ENCODE data around the gene ABCG5.

ABCG5 gene

GRCh38 chr2:43777306-43777926 is 61.2 kb downstream of the ABCG5 start:
- Histone ChIP-seq H3K27ac (ENCODE audit: low read length) (no peak overlapping the region), H3K9me2 (replicated peaks; ENCODE audit: insufficient read depth, low read length) (no peaks in the 10 kb centered on the region), H3K36me3 (replicated peaks; ENCODE audit: insufficient read depth, low read length) (no peaks in the 10 kb centered on the region), H3F3A (ENCODE audit: insufficient read depth, low read length) (no peaks in the 10 kb centered on the region), H3K9ac (ENCODE audit: low read length) (no peak overlapping the region), H3K27me3 (replicated peaks; ENCODE audit: insufficient read depth, low read length) (no peaks in the 10 kb centered on the region), H2AFZ (ENCODE audit: low read length) (no peak overlapping the region), H4K20me1 (ENCODE audit: insufficient read depth, low read length) (no peaks in the 10 kb centered on the region), H3K4me3 (ENCODE audit: low read length) (no peak overlapping the region), H3K4me1 (ENCODE audit: low read length) (no peaks in the 10 kb centered on the region), H3K9me3 (replicated peaks; ENCODE audit: insufficient read depth, low read length) (no peaks in the 10 kb centered on the region), H3K79me2 (ENCODE audit: low read length) (no peaks in the 10 kb centered on the region), H3K4me2 (ENCODE audit: low read depth, low read length) (no peak overlapping the region)
- TF ChIP-seq CTCF (IDR thresholded peaks at IDR 0.05; ENCODE audit: low read length) (no peak), EZH2phosphoT487 (IDR thresholded peaks at IDR 0.05; ENCODE audit: low read length) (no peak)
- no peak for DNase-seq

- Histone ChIP-seq H3K4me3 (ENCODE audit: low read length) (no peak overlapping the region), H3K9me3 (replicated peaks; ENCODE audit: insufficient read depth, low read length) (no peaks in the 10 kb centered on the region), H3K79me2 (ENCODE audit: low read length) (no peaks in the 10 kb centered on the region), H3K27me3 (replicated peaks; ENCODE audit: insufficient read depth, low read length) (no peaks in the 10 kb centered on the region), H3K4me1 (ENCODE audit: low read length) (no peaks in the 10 kb centered on the region), H3K36me3 (replicated peaks; ENCODE audit: insufficient read depth, low read length) (no peaks in the 10 kb centered on the region), H3K4me2 (ENCODE audit: low read depth, low read length) (no peak overlapping the region), H2AFZ (ENCODE audit: low read length) (no peak overlapping the region), H3K27ac (ENCODE audit: low read length) (no peak overlapping the region), H3K9ac (ENCODE audit: low read length) (no peak overlapping the region), H3K9me2 (replicated peaks; ENCODE audit: insufficient read depth, low read length) (no peaks in the 10 kb centered on the region), H3F3A (ENCODE audit: insufficient read depth, low read length) (no peaks in the 10 kb centered on the region), H4K20me1 (ENCODE audit: insufficient read depth, low read length) (no peaks in the 10 kb centered on the region)
- no peak for TF ChIP-seq EZH2phosphoT487 (IDR thresholded peaks at IDR 0.05; ENCODE audit: low read length)
- no peak for DNase-seq
Measured at GRCh38 chr2:43776324-43776723, 62.3 kb downstream of the ABCG5 start.

GRCh38 chr2:43774617-43775016 is 64.0 kb downstream of the ABCG5 start:
- H3K9ac ChIP-seq (ENCODE audit: low read length): peak overlapping the region; percentile 65; the same call in 1 of the 2 replicates
- no peak for DNase-seq
- no peak for TF ChIP-seq CTCF (IDR thresholded peaks at IDR 0.05; ENCODE audit: low read length)
- TF ChIP-seq EZH2phosphoT487 (IDR thresholded peaks at IDR 0.05; ENCODE audit: low read length): no peak
- TF ChIP-seq EZH2 (optimal IDR thresholded peaks at IDR 0.05; ENCODE audit: low read depth, low read length): no peak
- no peaks in the 10 kb centered on the region for H3F3A ChIP-seq (ENCODE audit: insufficient read depth, low read length)
- no peaks in the 10 kb centered on the region for H4K20me1 ChIP-seq (ENCODE audit: insufficient read depth, low read length)
- no peaks in the 10 kb centered on the region for H3K9me2 ChIP-seq (replicated peaks; ENCODE audit: insufficient read depth, low read length)
- no peaks in the 10 kb centered on the region for H3K9me3 ChIP-seq (replicated peaks; ENCODE audit: insufficient read depth, low read length)
- H3K4me2 ChIP-seq (ENCODE audit: low read depth, low read length): peak overlapping the region; percentile 76
- no peaks in the 10 kb centered on the region for H3K4me1 ChIP-seq (ENCODE audit: low read length)
- H3K79me2 ChIP-seq (ENCODE audit: low read length): no peaks in the 10 kb centered on the region
- no peak overlapping the region for H3K27ac ChIP-seq (ENCODE audit: low read length)
- H3K4me3 ChIP-seq (ENCODE audit: low read length): peak overlapping the region; percentile 86
- no peaks in the 10 kb centered on the region for H3K36me3 ChIP-seq (replicated peaks; ENCODE audit: insufficient read depth, low read length)
- H2AFZ ChIP-seq (ENCODE audit: low read length): peak overlapping the region; percentile 95
- H3K27me3 ChIP-seq (replicated peaks; ENCODE audit: insufficient read depth, low read length): no peaks in the 10 kb centered on the region

GRCh38 chr2:43773876-43774613 is 64.6 kb downstream of the ABCG5 start, which contains the start of gene DYNC2LI1:
Gene DYNC2LI1, plus strand, starts transcription at chr2:43774039. Its CDS starts 100 bp downstream, at chr2:43774139.
- Histone ChIP-seq H3K4me2 (ENCODE audit: low read depth, low read length) (peak within 1 kb of the TSS; percentile 76), H3K36me3 (replicated peaks; ENCODE audit: insufficient read depth, low read length) (no peaks in the 10 kb centered on the region), H4K20me1 (ENCODE audit: insufficient read depth, low read length) (no peaks in the 10 kb centered on the region), H2AFZ (ENCODE audit: low read length) (peak within 1 kb of the TSS; percentile 95), H3K27me3 (replicated peaks; ENCODE audit: insufficient read depth, low read length) (no peaks in the 10 kb centered on the region), H3K4me3 (ENCODE audit: low read length) (peak within 1 kb of the TSS; percentile 86), H3K79me2 (ENCODE audit: low read length) (no peaks in the 10 kb centered on the region), H3K27ac (ENCODE audit: low read length) (peak within 1 kb of the TSS; percentile 32; the same call in 1 of the 2 replicates), H3K9me2 (replicated peaks; ENCODE audit: insufficient read depth, low read length) (no peaks in the 10 kb centered on the region), H3K9me3 (replicated peaks; ENCODE audit: insufficient read depth, low read length) (no peaks in the 10 kb centered on the region), H3K4me1 (ENCODE audit: low read length) (no peaks in the 10 kb centered on the region), H3F3A (ENCODE audit: insufficient read depth, low read length) (no peaks in the 10 kb centered on the region), H3K9ac (ENCODE audit: low read length) (peak within 1 kb of the TSS; percentile 65)
- TF ChIP-seq CTCF (IDR thresholded peaks at IDR 0.05; ENCODE audit: low read length) (no peak), EZH2 (optimal IDR thresholded peaks at IDR 0.05; ENCODE audit: low read depth, low read length) (no peak), EZH2phosphoT487 (IDR thresholded peaks at IDR 0.05; ENCODE audit: low read length) (no peak)
- peak; percentile 86 for DNase-seq

Measured in MM.1S (cell line).